Stomach (tissue), 9 donors: ENCODE measurements around the gene ACP4. TPM values are rescaled to one million over a fixed set of nuclear protein-coding genes. Genes with fewer than 3 reads are reported as not detected.

ENCODE experiments used
- DNase-seq, 2 donors: peaks; one replicate each; pipeline versions ENCODE4 v3.0.0 to v3.0.0-alpha.2; 2013 to 2019
- H3K27ac ChIP-seq, 5 donors: fragments of 200-600 bp in 4 of 5; sonication (generic) in 4 of 5; one replicate each; pipeline ENCODE4 v1.5.1; 2013 to 2019; ENCODE audit warnings: mild to moderate bottlenecking in 1 of 5, moderate library complexity in 1 of 5
- H3K27me3 ChIP-seq, 3 donors: fragments of 200-600 bp; sonication (generic); one replicate each; pipeline ENCODE4 v1.5.1; 2017 to 2019; ENCODE audit warnings: mixed run types in 1 of 3
- H3K36me3 ChIP-seq, 4 donors: fragments of 200-600 bp; sonication (generic); 1 replicate in 3 of 4; 2 replicates in 1 of 4; pipeline ENCODE4 v1.5.1; 2016 to 2019
- H3K4me1 ChIP-seq, 4 donors: fragments of 200-600 bp; sonication (generic); one replicate each; pipeline ENCODE4 v1.5.1; 2016 to 2019
- H3K4me3 ChIP-seq, 4 donors: fragments of 200-600 bp; sonication (generic) in 3 of 4; one replicate each; pipeline ENCODE4 v1.5.1; 2016 to 2019; ENCODE audit warnings: mild to moderate bottlenecking in 1 of 4
- H3K9me3 ChIP-seq, 4 donors: fragments of 200-600 bp; sonication (generic); one replicate each; pipeline ENCODE4 v1.5.1; 2016 to 2019
- CTCF ChIP-seq, 7 experiments: fragments of 450-650 bp in 4 of 7; fragments of 200-600 bp in 3 of 7; sonication (generic) in 3 of 7; IDR thresholded peaks; one replicate each; pipeline ENCODE4 v1.5.1; 2016 to 2019; ENCODE audit warnings: antibody characterized with exemption in 7 of 7, control low read depth in 2 of 7, mild to moderate bottlenecking in 1 of 7
- EP300 ChIP-seq: sonication (generic); formaldehyde crosslinking; IDR thresholded peaks from one replicate; pipeline ENCODE4 v1.6.1; 2017; ENCODE audit warnings: antibody characterized with exemption
- POLR2A ChIP-seq, 4 donors: fragments of 450-650 bp; IDR thresholded peaks; one replicate each; pipeline ENCODE4 v1.6.1; 2016; ENCODE audit warnings: antibody characterized with exemption in 4 of 4, control low read depth in 2 of 4, mild to moderate bottlenecking in 1 of 4, moderate library complexity in 1 of 4
- POLR2AphosphoS5 ChIP-seq, 3 donors: sonication (generic); formaldehyde crosslinking; IDR thresholded peaks; one replicate each; pipeline ENCODE4 v1.6.1; 2016; ENCODE audit warnings: antibody characterized with exemption in 3 of 3
- WGBS, 5 donors: extraction: QIAGEN DNeasy Blood & Tissue Kit in 3 of 5; methylation state at CpG; one replicate each; pipeline versions ENCODE4 v1.1.5 to v1.1.7; 2013 to 2018; 5-methylcytosine and 5-hydroxymethylcytosine counted together
- intact Hi-C: fragments of 100-400 bp; cut with DNase I; formaldehyde crosslinking; loops from one replicate; pipeline ENCODE4 v1.15.1; 2023; ENCODE audit warnings: low total_unique reads
- polyA plus RNA-seq, 3 donors: library from polyadenylated mRNA; stranded (reverse); fragments of 200-250 nt; gene quantifications; one replicate each; pipeline ENCODE4 v1.2.3, GENCODE V29; 2013
- total RNA-seq, 5 donors: library from RNA; depleted of rRNA; stranded (reverse); fragments of >200 nt; gene quantifications; one replicate each; pipeline versions ENCODE4 v1.1.0 to v1.2.3, GENCODE V29; 2014 to 2016
- donor health status: healthy with polysubstance abuse.
- donor health status: Bipolar disorder and iron deficiency.
- donor health status: healthy.

Gene ACP4
- total and polyA plus RNA-seq, 8 donors, result not detected

DNA sequence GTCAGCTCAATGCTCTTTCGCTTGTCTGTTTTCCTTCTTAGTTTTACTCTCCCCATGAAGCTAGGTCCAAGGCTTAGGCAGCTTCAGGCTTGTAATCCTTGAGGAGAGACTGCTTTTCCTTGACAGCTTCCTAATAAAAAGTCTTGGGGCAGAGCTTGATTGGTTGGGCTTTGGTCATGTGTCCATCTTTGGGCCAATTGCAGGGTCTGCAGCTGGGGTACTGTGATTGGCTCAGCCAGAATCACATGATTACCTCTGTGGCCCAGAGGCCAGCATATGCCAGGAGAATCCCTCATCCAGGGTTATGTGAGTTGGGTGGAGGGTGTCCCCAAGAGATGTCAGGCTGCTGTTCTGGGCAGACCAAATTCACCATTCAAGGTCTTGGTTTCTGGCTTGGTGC, 25.2 kb downstream of the ACP4 start:
- WGBS, 5 donors, result 83 to 100% (median 96%) methylated on average over 1 of the region's 1 CpG
- TF ChIP-seq CTCF (IDR thresholded peaks at IDR 0.05) (no peak), POLR2AphosphoS5 (IDR thresholded peaks at IDR 0.05) (no peak), EP300 (no peak), POLR2A (IDR thresholded peaks at IDR 0.05) (no peak)
- no peak for DNase-seq
- intact Hi-C loops, result no loop called here
- Histone ChIP-seq H3K27ac (no peak overlapping the region), H3K4me1 (peaks cover 0 to 15% (median 13%) of the 10 kb centered on the region in 4 donors), H3K27me3 (peaks cover 3 to 80% (median 30%) of the 10 kb centered on the region in 3 donors), H3K4me3 (no peak overlapping the region), H3K9me3 (peaks cover 0 to 5% (median 0%) of the 10 kb centered on the region in 4 donors), H3K36me3 (no peaks in the 10 kb centered on the region)

DNA sequence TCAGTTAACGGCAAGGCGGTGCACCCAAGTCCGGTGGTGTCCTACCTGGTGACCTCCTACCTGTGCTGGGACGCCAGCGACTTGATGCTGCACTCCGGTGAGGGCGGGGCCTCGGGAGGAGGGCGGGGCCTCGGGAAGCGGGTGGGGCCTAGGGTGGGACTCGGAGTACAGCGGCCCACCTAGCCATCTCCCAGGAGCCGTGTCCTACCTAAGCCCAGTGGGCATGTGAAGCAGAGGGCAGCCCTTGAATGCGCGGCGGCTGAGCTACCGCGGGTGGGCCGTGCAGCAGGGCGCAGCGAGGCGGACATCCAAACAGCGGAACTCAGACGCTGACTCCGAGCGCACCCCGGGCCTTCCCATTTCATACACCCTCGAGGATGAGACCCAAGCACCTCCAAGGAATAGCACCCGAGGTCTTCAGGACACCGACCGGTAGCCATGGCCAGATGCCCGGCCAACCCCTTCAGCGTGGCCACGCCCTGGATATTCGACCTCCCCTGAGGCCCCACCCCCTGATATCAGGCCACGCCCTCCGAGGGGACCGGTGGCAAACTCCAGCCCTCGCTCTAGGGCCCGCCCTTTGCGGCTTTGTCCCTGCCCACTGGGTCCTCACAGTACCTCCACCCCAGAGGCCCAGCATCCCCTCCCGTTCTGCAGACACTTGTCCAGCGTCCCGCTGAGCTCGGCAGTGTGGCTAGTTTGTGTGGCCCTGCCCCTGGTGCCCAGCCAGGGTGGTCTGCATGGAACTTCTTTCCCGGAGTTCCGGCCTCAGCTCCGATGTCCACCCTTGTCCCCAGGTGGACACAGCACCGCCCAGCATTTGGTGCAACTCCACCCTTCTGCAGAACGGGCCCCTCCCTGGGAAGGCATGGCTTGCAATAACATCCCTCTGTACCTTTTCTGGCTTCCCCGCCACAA, 28.0 kb downstream of the ACP4 start:
- H3K4me3 ChIP-seq, result peak overlapping the region; percentile 15 to 41 (median 28)
- 3 to 7% (median 7%) methylated on average over 25 to 52 of the region's 52 CpGs for WGBS, 5 donors
- intact Hi-C loops, result no loop called here
- H3K9me3 ChIP-seq, result peaks cover 0 to 5% (median 0%) of the 10 kb centered on the region in 4 donors
- TF ChIP-seq EP300 (no peak), POLR2AphosphoS5 (IDR thresholded peaks at IDR 0.05) (no peak), CTCF (IDR thresholded peaks at IDR 0.05) (no peak), POLR2A (IDR thresholded peaks at IDR 0.05) (no peak)
- no peaks in the 10 kb centered on the region for H3K36me3 ChIP-seq
- H3K4me1 ChIP-seq, result peaks cover 0 to 23% (median 22%) of the 10 kb centered on the region in 4 donors
- peaks cover 15 to 95% (median 53%) of the 10 kb centered on the region in 3 donors for H3K27me3 ChIP-seq
- H3K27ac ChIP-seq, result no peak overlapping the region
- peak; percentile 48 to 81 for DNase-seq

DNA sequence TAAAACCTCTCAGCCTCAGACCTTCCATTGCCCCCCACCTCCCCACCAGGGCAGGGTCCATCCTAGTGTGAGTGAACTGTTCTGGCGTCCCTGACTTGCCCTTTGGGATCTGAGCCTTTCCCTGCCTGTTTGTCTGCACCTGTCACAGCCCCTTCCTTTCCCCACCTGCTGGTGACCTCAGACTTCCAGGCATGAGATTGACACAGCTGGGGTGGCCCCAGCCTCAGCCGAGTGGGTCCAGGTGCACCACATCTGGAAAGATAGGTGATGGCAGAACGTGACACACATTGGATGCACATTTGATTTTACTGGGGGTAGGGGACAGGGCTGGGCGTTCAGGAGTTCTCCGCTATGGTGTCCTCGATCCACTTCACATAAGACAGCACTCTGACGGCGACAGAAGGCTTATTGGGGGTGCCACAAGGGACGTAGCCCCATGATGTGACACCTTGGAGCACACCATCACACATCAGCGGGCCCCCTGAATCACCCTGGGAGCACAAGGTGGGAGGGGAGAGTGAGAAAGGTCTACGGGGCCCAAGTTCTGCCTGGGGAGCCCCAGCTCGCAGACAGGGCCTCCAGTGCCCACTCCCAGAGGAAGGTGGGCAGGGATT, 28.8 kb downstream of the ACP4 start:
- TF ChIP-seq CTCF (IDR thresholded peaks at IDR 0.05) (no peak), POLR2AphosphoS5 (IDR thresholded peaks at IDR 0.05) (no peak), EP300 (no peak), POLR2A (IDR thresholded peaks at IDR 0.05) (no peak)
- no peak for DNase-seq
- 57 to 67% (median 62%) methylated on average over 8 to 12 of the region's 12 CpGs for WGBS, 5 donors
- H3K36me3 ChIP-seq, result no peaks in the 10 kb centered on the region
- H3K27ac ChIP-seq, result no peak overlapping the region
- H3K4me1 ChIP-seq, result peaks cover 0 to 23% (median 22%) of the 10 kb centered on the region in 4 donors
- intact Hi-C loops, result no loop called here
- H3K9me3 ChIP-seq, result peaks cover 0 to 5% (median 0%) of the 10 kb centered on the region in 4 donors
- H3K27me3 ChIP-seq, result peaks cover 15 to 97% (median 53%) of the 10 kb centered on the region in 3 donors
- no peak overlapping the region for H3K4me3 ChIP-seq

GRCh38 chr19:50819636-50820035, 29.4 kb downstream of the ACP4 start:
- H3K27ac ChIP-seq, result no peak overlapping the region
- H3K36me3 ChIP-seq, result no peaks in the 10 kb centered on the region
- no peak overlapping the region for H3K4me3 ChIP-seq
- no peak for DNase-seq
- H3K27me3 ChIP-seq, result peaks cover 15 to 97% (median 53%) of the 10 kb centered on the region in 3 donors
- H3K4me1 ChIP-seq, result peaks cover 0 to 23% (median 22%) of the 10 kb centered on the region in 4 donors
- intact Hi-C loops, result no loop called here
- no peak for TF ChIP-seq CTCF (IDR thresholded peaks at IDR 0.05)
- TF ChIP-seq POLR2A (IDR thresholded peaks at IDR 0.05), result no peak
- no peak for TF ChIP-seq EP300
- no peak for TF ChIP-seq POLR2AphosphoS5 (IDR thresholded peaks at IDR 0.05)
- peaks cover 0 to 5% (median 0%) of the 10 kb centered on the region in 4 donors for H3K9me3 ChIP-seq
- WGBS, 5 donors, result 28 to 48% (median 39%) methylated on average over 5 to 8 of the region's 8 CpGs
